ENCODE data around the gene HMGCS2.

Gene HMGCS2

DNA sequence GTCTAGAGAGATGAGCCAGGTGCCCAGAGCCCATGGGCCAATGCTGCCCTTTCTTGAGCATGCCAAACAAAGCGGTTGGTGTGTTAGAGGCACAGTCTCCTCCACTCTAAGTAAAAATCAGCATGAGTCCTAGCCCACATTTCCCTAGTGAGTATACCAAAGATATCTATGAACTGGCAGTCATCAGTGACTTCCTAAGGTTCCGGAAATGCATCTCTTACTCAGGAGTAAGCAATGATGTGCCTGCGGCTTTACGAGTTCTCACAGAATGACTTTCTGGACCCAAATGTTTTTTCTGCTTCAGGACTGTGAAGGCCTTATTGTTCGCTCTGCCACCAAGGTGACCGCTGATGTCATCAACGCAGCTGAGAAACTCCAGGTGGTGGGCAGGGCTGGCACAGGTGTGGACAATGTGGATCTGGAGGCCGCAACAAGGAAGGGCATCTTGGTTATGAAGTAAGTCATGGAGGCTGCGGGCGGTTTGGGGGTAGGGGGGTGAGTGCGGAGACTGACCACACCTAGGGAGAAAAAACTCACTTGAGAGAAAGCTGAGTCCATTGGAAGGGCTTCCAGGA lies 47.8 kb downstream of the HMGCS2 start:
- no peak for TF ChIP-seq CTCF (IDR thresholded peaks at IDR 0.05; ENCODE audit: low read depth, low read length)
- no peak overlapping the region for H3K4me3 ChIP-seq (ENCODE audit: low read depth, low read length)

DNA sequence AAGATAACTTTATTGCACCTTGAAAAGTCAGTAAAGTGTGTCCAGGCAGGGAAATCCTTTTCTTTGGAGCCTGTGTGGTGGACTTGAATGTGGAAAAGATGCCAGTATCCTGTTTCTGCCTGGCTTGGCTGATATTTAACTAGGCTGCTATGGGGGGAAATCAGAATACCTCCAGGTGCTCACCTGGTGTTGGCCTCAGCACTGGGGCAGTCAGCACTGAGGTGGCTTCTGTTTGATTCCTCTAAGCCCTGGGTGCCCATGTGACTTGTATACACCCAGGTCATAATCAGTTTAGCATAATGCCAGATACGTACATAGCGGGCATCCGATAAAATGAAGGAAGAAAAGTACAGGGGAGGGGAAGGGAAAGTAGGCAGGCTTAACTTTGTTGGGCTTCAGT lies 49.7 kb downstream of the HMGCS2 start:
- H3K4me3 ChIP-seq (ENCODE audit: low read depth, low read length): no peak overlapping the region
- TF ChIP-seq CTCF (IDR thresholded peaks at IDR 0.05; ENCODE audit: low read depth, low read length): no peak

GRCh38 chr1:119718409-119718808 lies 50.3 kb downstream of the HMGCS2 start:
- no peak overlapping the region for H3K4me3 ChIP-seq (ENCODE audit: low read depth, low read length)
- TF ChIP-seq CTCF (IDR thresholded peaks at IDR 0.05; ENCODE audit: low read depth, low read length): no peak

- H3K4me3 ChIP-seq (ENCODE audit: low read depth, low read length): no peak overlapping the region
- no peak for TF ChIP-seq CTCF (IDR thresholded peaks at IDR 0.05; ENCODE audit: low read depth, low read length)
Observed at GRCh38 chr1:119715542-119715941, 53.2 kb downstream of the HMGCS2 start.

DNA sequence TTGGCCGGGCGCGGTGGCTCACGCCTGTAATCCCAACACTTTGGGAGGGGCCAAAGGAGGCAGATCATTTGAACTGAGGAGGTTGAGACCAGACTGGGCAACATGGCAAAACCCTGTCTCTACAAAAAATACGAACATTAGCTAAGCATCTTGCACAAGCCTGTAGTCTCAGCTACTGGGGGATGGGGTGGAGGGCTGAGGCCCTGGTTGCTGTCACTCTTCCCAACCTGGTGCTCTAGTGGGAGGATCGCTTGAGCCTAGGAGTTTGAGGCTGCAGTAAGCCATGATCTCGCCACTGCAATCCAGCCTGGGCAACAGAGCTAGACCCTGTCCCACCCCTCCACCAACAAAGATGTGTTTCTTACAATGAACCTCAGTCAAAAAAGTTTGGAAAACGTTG lies 54.1 kb downstream of the HMGCS2 start:
- TF ChIP-seq CTCF (IDR thresholded peaks at IDR 0.05; ENCODE audit: low read depth, low read length): no peak
- H3K4me3 ChIP-seq (ENCODE audit: low read depth, low read length): no peak overlapping the region; the same call in 1 of the 2 replicates

DNA sequence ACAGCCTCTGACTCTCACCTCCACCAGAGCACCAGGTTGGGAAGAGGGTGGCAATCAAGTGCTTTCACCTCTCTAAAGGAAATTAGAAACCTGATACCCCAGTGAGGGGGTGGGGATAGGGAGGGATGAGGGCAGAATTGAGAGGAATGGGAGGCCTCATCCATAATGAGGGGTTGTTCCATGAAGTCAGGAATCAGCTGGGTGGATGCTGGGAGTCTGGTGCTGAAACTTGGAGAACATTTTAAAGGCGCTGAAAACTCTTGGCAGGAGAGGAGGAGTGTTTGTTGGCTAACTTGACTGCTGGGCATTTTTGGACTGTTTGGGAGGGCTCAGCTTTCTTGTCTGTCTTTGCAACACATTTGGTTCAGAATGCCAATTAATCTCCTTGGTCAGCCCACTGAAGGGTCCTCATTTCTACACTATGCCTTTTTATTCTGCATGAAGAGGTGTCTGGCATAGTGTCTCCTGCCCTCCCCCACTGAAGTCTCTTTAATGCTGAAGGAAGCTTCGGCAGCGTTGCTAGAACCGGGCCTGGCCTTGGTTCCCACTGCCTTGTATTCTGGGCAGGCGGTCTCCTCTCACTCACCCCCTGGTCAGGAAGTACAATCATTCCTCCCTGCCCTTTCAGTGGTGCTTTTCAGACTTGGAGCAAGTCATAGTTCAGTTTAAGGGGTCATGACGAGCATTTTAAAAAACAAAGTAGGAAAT lies 54.8 kb downstream of the HMGCS2 start:
- TF ChIP-seq CTCF (IDR thresholded peaks at IDR 0.05; ENCODE audit: low read depth, low read length): no peak
- H3K4me3 ChIP-seq (ENCODE audit: low read depth, low read length): peak overlapping the region; percentile 82

DNA sequence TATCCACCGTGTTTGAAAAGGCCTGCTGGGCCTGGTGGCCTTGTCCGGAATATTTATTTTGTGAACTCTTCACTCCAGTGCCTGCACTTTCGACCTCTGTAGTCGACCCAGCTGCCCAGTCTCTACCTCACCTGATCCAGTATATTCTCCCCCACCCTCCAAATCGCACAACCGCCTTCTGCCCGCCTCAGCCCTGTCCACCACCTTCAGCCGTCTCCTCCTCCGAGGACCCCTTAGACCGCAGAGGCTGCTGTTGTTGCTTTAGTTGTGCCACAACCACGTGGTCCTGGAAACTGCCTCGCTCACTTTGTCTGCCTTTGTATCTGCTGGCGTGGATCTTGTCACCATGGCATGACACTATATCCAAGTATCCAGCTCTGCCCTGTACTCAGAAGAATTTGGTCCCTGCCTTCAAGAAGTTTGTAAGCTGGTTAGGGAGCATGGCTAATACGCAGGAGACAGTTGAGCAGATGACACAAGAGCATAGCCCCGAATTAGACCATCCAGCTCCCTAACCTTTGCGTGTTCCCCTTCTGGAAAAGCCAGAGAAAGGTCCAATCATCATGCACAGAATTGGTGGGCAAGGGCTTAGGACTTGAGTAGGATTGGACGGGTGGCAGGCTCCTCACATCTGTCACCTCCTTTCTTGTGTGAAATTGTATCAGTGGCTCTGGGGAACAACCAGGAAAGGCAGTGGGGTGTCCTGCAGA lies 55.5 kb downstream of the HMGCS2 start:
- peak overlapping the region; percentile 82 for H3K4me3 ChIP-seq (ENCODE audit: low read depth, low read length)
- no peak for TF ChIP-seq CTCF (IDR thresholded peaks at IDR 0.05; ENCODE audit: low read depth, low read length)
